NCI-H2227 (cell line): ENCODE results near the gene DCAF8.
A peak's percentile ranks its signal among the peaks of the same experiment; 100 is the strongest.

Experiments
- DNase-seq: peaks from one replicate; lab custom pipeline; 2025; ENCODE audit not compliant: unreplicated experiment; lab: John Stamatoyannopoulos, UW

The DCAF8 gene

DNA sequence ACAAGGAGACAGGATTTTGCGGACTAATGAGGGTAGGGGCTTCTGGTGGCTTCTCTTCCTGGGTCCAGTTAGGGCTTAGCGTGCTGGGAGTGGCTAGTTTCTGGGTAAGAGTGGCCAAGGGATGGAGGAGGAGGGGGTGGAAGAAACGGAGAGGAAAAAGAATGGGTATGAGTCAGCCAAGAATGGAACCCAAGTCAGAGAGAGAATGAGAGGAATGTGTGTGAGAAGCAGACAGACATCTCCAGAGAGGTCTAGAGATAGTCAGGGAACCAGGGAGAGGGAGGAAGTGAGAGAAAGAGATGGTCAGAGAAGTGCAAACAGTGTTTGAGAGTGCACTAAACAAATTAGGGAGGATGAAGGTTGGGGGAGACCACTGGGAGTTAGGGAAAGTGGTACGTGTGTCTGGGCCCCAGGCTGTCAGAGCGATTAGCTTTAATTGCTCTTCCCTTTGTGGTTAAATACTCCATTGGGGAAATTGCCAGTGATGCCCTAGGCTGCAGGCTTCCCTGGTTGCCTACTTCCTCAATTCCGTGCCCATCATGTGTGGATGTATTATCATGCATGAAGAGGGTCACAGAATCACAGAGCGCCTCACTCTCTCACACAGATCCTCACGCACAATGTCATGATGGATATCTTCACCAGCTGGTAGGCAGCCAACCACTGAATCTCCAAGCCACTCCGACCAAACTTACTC is 55.8 kb downstream of the DCAF8 start:
- DNase-seq, result no peak

DNA sequence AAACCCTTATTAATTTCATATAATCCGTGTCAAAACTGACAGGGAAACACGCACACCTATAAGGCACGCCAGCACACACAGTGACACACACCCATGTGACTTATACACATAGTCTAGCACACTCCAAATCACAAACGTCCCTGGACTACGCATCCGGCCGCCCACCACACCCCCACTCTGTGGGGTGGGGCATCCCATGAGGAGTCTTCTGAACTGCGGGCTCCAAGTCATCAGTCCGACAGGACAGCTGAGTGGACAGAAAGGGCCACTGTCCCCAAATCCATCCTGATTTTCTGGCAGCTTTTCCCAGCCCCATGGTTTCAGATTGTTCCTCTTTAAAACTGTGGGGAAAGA is 56.3 kb downstream of the DCAF8 start:
- DNase-seq, result peak; percentile 47

DNA sequence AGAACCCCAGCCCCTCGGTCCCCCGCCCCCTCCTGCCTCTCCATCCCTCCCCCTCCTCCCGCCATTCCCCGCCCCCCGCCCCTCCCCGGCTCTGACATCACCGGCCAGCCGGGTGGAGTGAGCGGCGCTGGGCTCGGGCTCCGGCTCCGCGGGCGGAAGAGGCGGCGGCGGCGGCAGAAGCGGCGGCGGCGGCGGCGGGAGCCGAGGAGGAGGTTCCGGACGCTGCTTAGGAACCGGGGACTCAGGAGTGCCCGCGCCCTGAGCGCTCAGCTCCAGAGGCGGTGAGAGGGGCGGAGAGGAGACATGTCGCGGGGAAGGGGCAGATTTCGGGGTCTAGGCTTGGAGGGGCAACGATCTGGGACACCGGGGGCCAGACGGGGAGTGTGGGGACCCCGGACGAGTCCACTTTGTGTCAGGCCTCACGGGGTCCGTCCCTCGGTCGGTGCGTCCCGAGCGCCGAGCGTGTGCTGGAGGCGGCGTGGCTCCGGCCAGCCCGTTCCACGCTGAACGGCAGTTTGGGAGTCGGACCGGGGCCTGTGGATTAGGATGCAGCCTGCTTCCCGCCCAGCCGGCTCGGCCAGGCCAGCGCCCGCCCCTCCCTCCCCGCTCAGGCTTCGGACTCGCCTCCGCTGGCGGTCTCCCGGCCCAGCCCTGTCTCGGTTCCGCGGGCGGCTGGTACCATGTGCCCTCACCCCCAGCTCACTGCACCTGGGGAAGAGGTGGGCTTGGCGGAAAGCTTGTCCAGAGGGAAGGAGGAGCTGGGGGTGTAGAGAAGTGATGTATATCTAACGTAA is 56.9 kb downstream of the DCAF8 start, which contains the start of gene PEA15:
TSS of gene PEA15 (plus strand) at position 143 of the 794 bp plus-strand sequence. CDS start 6,161 bp downstream, outside the sequence.
- DNase-seq, result peak; percentile 84

- no peak for DNase-seq
These were observed 57.7 kb downstream of the DCAF8 start for GRCh38 chr1:160204526-160205241.

- DNase-seq, result no peak
These were observed 61.6 kb downstream of the DCAF8 start for GRCh38 chr1:160200786-160201185.

DNA sequence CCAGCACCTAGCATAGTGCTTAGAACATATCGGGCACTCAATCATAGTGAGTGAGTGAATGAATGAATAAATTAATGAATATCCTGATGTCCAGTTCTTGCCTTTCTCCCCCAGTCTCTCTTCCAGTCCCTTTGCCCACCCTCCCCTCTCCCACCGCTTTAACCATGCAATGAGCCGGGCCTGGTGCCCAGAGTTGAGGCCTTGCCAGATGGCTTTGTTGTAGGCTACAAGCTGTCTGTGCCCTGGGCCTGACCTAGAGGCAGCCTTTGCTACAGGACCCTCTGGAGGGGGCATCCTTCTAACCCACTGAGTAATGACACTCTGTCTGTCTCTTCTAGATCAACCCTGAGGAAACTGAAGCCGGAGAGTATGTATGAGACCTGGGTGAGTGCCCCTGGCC is 65.1 kb downstream of the DCAF8 start:
- DNase-seq, result no peak

DNA sequence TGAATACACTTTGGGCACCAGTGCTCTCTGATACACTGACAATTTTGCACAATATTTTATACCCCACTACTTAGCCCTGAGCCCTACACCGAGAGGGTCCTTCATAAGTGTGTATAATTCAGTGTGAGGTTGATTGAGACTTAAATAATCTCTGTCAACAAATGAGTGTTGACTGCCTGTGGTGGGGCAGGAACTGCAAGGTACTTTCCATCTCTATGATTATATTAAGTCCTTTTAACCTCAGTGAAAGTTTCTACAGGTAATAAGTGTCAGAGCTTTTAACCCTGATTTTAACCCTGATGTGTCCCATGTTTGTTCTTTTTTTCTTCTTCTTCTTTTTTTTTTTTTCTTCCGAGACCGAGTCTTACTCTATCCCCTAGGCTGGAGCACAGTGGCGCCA is 66.2 kb downstream of the DCAF8 start:
- DNase-seq, result no peak

DNA sequence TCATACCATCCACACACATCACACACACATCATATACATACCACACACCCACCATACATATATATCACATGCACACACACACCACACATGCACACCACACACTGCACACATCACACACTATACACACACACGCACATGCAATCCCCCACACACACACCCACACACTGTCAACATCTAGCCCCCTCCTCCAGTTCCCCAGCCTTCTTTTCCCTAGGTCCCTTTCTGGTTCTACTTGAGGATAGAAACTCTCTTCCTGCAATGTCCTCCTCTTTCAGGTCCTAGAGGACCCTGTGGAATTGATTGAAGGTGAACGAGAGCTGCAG is 67.7 kb downstream of the DCAF8 start:
- DNase-seq, result no peak

DNA sequence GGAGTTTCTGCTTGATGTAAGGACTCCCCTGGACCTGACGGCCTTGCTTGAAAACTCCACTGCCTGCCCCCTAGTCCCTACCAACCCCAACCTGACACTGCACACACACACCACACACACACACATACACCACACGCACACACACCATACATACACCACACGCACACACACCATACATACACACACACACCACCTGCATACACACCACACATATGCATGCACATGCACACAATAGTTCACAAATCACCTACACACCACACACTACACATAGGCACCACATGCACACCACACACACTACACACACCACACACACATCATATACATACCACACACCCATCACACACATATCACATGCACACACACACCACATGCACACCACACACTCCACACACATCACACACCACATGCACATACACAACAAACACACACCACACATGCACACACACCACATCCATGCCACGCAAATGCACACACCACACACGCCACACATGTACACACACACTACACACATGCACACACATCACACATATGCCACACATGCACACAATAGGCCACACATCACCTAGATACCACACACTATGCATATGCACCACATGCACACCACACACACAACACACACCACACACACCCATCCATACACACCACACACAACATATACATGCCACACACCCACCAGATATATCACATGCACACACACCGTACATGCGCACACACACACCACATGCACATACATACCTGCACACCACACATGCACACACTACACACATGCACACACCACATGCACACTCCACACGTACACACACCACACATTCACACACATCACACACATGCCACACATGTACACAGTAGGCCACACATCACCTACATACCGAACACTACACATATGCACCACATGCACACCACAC is 68.3 kb downstream of the DCAF8 start:
- DNase-seq, result no peak

- DNase-seq, result peak; percentile 91
These were observed 69.1 kb downstream of the DCAF8 start for GRCh38 chr1:160193091-160193819.

DNA sequence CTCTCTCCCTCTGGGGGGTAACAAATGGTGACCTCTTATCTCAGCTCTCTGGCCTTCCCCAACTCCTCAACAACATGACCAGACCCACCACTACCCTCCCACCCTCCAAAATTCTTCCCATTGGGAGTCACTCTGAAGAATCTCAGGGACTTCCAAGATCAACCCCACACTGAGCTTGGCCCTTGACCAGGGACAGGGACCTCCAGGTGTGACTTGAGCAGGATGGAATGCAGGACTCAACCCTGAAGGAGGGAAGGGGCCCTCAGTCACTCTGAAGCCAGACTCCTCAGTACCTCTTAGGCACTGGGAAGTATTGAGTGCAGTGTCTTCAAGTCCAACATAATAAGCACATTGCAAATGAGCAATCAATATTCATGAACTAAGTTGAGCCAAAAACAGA is 70.1 kb downstream of the DCAF8 start:
- no peak for DNase-seq

GRCh38 chr1:160191756-160192155 is 70.6 kb downstream of the DCAF8 start:
- no peak for DNase-seq

- no peak for DNase-seq
These were observed 72.4 kb downstream of the DCAF8 start, which contains the start of gene CASQ1 for GRCh38 chr1:160189649-160190625. Gene CASQ1 (plus strand): TSS chr1:160190575. CDS start chr1:160190752, 177 bp downstream.

GRCh38 chr1:160188341-160188740 is 74.0 kb downstream of the DCAF8 start:
- no peak for DNase-seq

- no peak for DNase-seq
These were observed 74.9 kb downstream of the DCAF8 start for GRCh38 chr1:160187407-160187806.

GRCh38 chr1:160186729-160187128 is 75.6 kb downstream of the DCAF8 start:
- no peak for DNase-seq

DNA sequence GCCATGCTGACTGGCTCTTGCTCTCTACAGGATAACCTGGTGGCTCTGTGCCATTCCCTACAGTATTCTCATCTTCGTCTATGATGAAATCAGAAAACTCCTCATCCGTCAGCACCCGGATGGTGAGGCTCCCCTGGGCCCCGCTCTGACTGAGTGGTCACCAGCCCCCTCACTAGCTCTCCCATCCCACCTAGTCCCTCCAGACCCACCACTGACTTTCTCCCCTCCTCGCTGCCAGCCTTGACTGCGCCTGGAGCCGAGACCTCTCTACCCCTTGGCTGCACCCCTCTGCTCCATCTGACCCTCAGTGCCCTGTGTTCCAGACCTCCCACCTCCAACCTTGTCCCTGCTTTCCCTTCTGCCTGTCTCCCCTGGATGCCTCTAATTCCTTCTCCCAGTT is 76.1 kb downstream of the DCAF8 start:
- DNase-seq, result no peak

- no peak for DNase-seq
These were observed 83.0 kb downstream of the DCAF8 start for GRCh38 chr1:160179336-160179735.

- no peak for DNase-seq
These were observed 83.6 kb downstream of the DCAF8 start for GRCh38 chr1:160178731-160179130.
